ENCODE measurements around the gene COL23A1.
"Not testable (repeated sequence)": the region's sequence is repeated elsewhere in the genome, so short reads cannot be mapped to it uniquely, and the experiment has no call there.

The COL23A1 gene

DNA sequence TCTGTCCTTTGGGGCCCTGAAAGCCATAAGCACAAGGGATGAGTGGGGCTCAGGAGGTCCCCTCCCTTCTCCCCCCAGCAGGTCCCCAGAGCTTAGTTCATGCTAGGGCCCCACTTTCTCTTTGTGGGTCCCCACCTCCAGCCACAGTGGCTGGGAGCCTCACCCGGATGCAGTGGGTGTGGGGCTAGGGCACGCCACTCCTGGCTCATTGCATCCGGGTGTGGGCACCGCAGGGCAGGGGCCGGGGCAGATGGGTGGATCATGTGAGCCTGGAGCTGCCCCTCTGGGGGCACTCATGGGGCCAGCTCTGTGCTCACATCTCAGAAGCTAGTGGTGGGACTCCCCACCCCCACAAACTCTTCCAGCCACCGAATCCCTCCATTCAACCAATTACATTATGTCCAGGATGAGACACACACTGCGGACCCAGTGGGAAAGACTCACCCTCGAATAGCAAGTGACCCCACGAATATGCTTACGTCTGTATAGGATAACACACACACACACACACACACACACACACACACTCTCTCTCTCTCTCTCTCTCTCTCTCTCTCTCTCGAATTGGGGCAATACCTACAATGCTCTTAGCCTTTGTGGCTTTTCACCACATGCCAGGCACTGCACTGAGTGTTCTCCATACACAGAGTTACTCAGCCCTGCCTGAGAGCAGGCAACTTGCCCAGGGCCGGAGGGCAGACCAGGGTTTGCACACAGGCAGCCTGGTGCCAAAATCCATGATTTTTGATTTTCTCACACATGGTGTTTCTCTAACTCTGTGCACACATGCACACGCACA is 340.8 kb downstream of the COL23A1 start:
- DNase-seq: no peak

DNA sequence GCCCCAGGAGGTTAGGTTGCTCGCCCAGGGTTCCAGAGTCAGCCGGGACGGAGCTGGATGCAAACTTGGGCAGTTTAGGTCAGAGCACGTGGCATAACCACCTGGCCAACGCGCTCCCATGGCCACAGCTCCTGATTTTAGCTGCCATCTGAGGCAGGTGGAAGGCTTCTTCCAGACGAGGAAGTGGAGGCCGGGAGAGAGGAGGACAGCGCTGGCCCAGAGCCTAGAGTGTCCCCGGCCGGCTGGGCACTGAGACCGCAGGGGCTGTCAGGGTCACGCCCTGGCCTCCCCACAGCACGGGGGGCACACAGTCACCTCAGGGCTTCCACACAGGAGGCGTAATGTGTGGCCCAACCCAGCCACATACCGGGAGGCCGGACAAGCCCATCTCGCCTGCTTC is 341.4 kb downstream of the COL23A1 start:
- DNase-seq: no peak

GRCh38 chr5:178247481-178248456 is 342.4 kb downstream of the COL23A1 start:
- no peak for DNase-seq

GRCh38 chr5:178246624-178247279 is 343.4 kb downstream of the COL23A1 start:
- DNase-seq: no peak

- no peak for DNase-seq
Measured at GRCh38 chr5:178245389-178245788, 344.8 kb downstream of the COL23A1 start.

- no peak for DNase-seq
Measured at GRCh38 chr5:178244576-178244975, 345.6 kb downstream of the COL23A1 start.

DNA sequence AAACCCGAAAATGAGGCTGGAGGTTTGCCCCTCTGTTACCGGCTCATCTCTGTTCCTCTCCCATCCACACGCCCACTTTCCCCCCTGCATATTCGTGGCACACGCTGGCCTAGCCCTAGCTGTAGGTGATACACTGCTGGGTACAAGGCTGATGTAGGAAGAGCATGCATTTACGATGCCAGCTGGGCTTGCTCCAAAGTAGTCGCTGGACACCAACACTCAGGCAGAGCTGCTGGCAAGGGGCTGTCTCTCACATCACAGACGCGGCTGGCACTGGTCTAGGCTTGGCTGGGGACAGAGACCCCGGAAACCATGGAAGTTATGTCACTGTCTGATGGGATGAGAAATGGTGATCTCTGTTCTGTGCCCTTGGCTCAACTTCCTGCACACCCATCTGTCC is 347.8 kb downstream of the COL23A1 start:
- DNase-seq: no peak

DNA sequence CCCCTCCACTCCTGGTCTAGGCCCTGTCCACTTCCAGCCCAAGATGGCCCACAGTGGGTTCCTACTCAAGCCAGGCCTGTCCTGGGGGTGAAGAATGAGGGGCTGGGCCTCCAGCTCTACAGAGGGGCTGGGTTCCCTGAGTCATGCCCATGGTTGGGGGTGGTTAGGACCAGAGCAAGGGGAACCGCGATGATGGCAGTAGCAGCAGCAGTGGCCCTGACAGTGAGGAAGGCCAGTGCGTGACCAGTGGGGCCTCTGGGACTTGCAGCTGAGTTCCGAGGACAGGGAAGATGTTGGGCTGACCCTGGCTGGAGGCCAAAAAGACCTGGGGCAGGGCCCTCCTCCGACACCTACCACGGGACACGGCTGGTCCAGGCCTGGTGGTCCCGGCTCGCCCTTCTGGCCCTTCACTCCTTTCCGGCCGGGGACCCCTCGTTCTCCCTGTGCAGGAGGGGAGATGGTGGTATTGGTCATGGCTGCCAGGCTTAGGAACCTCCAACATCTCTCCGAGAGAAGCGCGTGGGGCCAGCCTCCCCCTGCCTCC is 348.4 kb downstream of the COL23A1 start:
- DNase-seq: no peak

- DNase-seq: no peak
Measured at GRCh38 chr5:178241231-178241663, 348.9 kb downstream of the COL23A1 start.

GRCh38 chr5:178240766-178241165 is 349.4 kb downstream of the COL23A1 start:
- DNase-seq: no peak

GRCh38 chr5:178240341-178240741 is 349.9 kb downstream of the COL23A1 start:
- DNase-seq: no peak

DNA sequence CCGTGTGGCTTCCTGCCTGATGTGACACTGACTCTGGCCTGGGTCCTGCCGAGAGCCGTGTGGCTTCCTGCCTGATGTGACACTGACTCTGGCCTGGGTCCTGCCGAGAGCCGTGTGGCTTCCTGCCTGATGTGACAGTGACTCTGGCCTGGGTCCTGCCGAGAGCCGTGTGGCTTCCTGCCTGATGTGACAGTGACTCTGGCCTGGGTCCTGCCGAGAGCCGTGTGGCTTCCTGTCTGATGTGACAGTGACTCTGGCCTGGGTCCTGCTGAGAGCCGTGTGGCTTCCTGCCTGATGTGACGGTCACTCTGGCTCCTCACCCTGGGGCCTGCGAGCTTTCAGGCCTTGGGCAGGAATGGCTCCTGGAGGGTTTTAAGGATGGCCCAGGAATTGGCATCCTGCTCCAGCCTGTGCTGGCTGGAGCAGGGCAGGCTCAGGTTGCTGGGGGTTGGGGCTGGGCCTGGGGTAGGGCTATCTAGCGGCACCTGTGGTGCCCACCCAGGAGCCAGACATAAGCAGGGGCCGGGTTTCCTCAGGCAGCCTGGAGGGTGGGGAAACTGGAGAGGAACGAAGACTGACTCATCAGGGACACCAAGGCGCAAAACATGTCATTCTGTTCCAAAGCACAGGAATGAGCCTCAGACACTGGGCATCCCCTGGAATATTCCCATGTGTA is 350.4 kb downstream of the COL23A1 start:
- not testable (repeated sequence) for DNase-seq

- DNase-seq: no peak
Measured at GRCh38 chr5:178238711-178239592, 351.2 kb downstream of the COL23A1 start.

GRCh38 chr5:178238313-178238635 is 351.9 kb downstream of the COL23A1 start:
- no peak for DNase-seq

- DNase-seq: no peak
Measured at GRCh38 chr5:178237431-178238312, 352.5 kb downstream of the COL23A1 start.

GRCh38 chr5:178236679-178237078 is 353.5 kb downstream of the COL23A1 start:
- no peak for DNase-seq

DNA sequence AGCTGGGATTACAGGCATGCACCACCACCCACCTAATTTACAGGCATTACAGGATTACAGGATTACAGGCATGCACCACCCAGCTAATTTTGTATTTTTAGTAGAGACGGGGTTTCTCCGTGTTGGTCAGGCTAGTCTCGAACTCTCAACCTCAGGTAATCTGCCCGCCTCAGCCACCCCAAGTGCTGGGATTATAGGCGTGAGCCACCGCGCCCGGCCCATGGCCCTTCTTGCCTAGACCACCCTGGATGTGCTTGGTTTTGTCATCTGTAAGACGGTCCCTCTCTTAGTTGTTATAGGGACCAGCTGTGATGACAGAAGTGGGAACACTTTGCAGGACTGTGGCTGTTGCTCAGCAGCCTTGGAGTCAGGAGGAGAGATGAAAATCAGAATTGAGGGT is 354.1 kb downstream of the COL23A1 start:
- no peak for DNase-seq

- no peak for DNase-seq
Measured at GRCh38 chr5:178235588-178235974, 354.6 kb downstream of the COL23A1 start.

DNA sequence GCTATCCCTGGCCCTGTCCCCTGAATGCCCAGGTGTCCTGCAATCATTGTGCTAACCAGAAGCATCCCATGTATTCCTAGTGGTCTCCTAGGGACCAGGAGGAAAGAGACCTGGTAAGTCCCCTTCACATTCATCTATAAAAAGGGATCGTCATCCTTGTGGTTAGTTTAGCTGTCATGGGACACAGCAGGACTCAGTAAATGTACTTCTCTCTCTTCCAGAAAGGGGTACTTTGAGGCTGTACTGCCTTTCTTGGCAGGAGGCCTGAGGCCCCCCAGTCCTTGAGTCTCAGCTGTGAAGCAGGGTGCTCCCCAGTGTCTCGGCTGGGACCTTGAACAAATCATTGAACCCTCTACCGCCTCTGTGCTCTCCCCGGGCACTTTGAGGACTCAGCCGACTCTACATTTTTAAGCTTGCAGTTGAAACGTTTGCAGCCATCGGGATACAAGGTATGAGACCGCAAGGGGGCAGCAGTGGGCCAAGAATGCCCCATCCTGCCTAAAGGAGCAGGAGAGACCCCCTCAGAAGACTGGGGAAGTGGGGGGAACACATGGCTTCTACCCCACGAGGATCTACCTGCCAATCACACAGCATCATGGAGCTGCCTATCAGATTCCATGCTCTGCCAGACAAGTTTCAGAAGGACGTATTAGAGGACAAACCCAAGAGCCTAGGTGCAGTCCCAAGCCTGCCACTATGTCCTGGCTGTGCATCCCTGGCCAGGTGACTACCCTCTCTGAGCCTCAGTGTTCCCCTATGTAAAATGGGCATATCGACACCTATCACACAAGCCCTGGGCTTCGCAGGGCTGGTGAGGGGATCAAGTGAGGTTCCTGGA is 355.2 kb downstream of the COL23A1 start:
- DNase-seq: peak; percentile 73
